ENCODE results near the gene SCAP.

- TF ChIP-seq ZNF274 (IDR thresholded peaks at IDR 0.05; ENCODE audit: low read depth, low read length) = no peak
- no peak for TF ChIP-seq RAD21 (IDR thresholded peaks at IDR 0.05; ENCODE audit: low read depth)
- no peak for TF ChIP-seq POLR2AphosphoS5 (IDR thresholded peaks at IDR 0.05; ENCODE audit: low read depth, low read length)
- TF ChIP-seq EZH2 (IDR thresholded peaks at IDR 0.05) = no peak
Measured at GRCh38 chr3:47412453-47412756, 63.3 kb downstream of the SCAP start.

Measured in HCT116 (cell line).